K562 (cell line): ENCODE results near the gene ENTR1. TPM values are rescaled to one million over a fixed set of nuclear protein-coding genes. Genes with fewer than 3 reads are reported as not detected.

ENCODE experiments used
- CHD1 ChIP-seq: fragments of 200-600 bp; sonication (generic); IDR thresholded peaks from one replicate; pipeline ENCODE4 v1.6.1; 2012; ENCODE audit warnings: mild to moderate bottlenecking, moderate library complexity, low read length, inconsistent platforms
- CHD2 ChIP-seq: IDR thresholded peaks from 2 replicates; pipeline ENCODE4 v1.6.1; 2011; ENCODE audit warnings: low read depth, low read length
- CTCFL ChIP-seq: IDR thresholded peaks from 2 replicates; pipeline ENCODE4 v1.6.1; 2011; ENCODE audit warnings: borderline replicate concordance, low read depth, mild to moderate bottlenecking, moderate library complexity, low read length; ENCODE audit not compliant: insufficient read depth, poor library complexity, severe bottlenecking
- E2F5 ChIP-seq: sonication (generic); formaldehyde crosslinking; IDR thresholded peaks from 2 replicates; pipeline ENCODE4 v1.8.0; 2022; ENCODE audit warnings: mild to moderate bottlenecking, missing genetic modification reagents
- FOSL1 ChIP-seq: fragments of 200-800 bp; sonication (Bioruptor generic); conservative IDR thresholded peaks from 2 replicates; pipeline ENCODE4 v1.6.1; 2016; ENCODE audit warnings: missing genetic modification characterization, missing compliant biosample characterization
- GTF2E2 ChIP-seq: fragments of 200-800 bp; sonication (Bioruptor generic); IDR thresholded peaks from 2 replicates; pipeline ENCODE4 v1.6.1; 2016; ENCODE audit warnings: missing genetic modification characterization, missing compliant biosample characterization
- HNRNPK ChIP-seq: fragments of 200-400 bp; formaldehyde crosslinking; IDR thresholded peaks from one replicate; pipeline ENCODE4 v1.6.1; 2018; ENCODE audit warnings: mild to moderate bottlenecking, low read depth, low read length; ENCODE audit not compliant: poor library complexity, severe bottlenecking
- KDM2B ChIP-seq: fragments of 250-450 bp; sonication (Bioruptor Pico); IDR thresholded peaks from 2 replicates; pipeline ENCODE4 v1.8.0; 2021; ENCODE audit warnings: mild to moderate bottlenecking, moderate library complexity
- NCOA1 ChIP-seq: fragments of 450-650 bp; IDR thresholded peaks from 2 replicates; pipeline ENCODE4 v1.6.1; 2016; ENCODE audit warnings: low read depth
- NR1H2 ChIP-seq: sonication (generic); formaldehyde crosslinking; IDR thresholded peaks from 2 replicates; pipeline ENCODE4 v1.4.0; 2020; ENCODE audit warnings: mild to moderate bottlenecking, missing genetic modification reagents
- NR3C1 ChIP-seq: sonication (generic); formaldehyde crosslinking; IDR thresholded peaks from 2 replicates; pipeline ENCODE4 v1.8.1; 2022; ENCODE audit warnings: missing genetic modification reagents
- PHTF2 ChIP-seq: fragments of 250-450 bp; sonication (Bioruptor Pico); IDR thresholded peaks from 2 replicates; pipeline ENCODE4 v1.5.0; 2021; ENCODE audit warnings: mild to moderate bottlenecking
- SAP30 ChIP-seq: fragments of 200-600 bp; sonication (generic); IDR thresholded peaks from 2 replicates; pipeline ENCODE4 v1.6.1; 2012; ENCODE audit warnings: borderline replicate concordance, low read depth, mild to moderate bottlenecking, moderate library complexity, low read length, control low read depth, inconsistent platforms; ENCODE audit not compliant: insufficient read depth, poor library complexity, severe bottlenecking
- SIN3B ChIP-seq: fragments of 450-650 bp; IDR thresholded peaks from 2 replicates; pipeline ENCODE4 v1.6.1; 2017; ENCODE audit warnings: low read depth, mild to moderate bottlenecking, moderate library complexity
- SNIP1 ChIP-seq: fragments of 450-650 bp; IDR thresholded peaks from 2 replicates; pipeline ENCODE4 v1.7.1; 2017; ENCODE audit warnings: low read depth, mild to moderate bottlenecking
- SNRNP70 ChIP-seq: fragments of 200-400 bp; formaldehyde crosslinking; optimal IDR thresholded peaks from 2 replicates; pipeline ENCODE3; 2017; ENCODE audit warnings: low read depth, low read length
- SPI1 ChIP-seq: IDR thresholded peaks from 2 replicates; pipeline ENCODE4 v1.6.1; 2011; ENCODE audit warnings: low read depth, low read length, control low read depth, borderline replicate concordance
- ZFX ChIP-seq: sonication (generic); formaldehyde crosslinking; IDR thresholded peaks from 2 replicates; pipeline ENCODE4 v1.8.0; 2022; ENCODE audit warnings: mild to moderate bottlenecking, missing genetic modification reagents, moderate library complexity
- ZNF592 ChIP-seq: fragments of 450-650 bp; IDR thresholded peaks from 2 replicates; pipeline ENCODE4 v1.6.1; 2017; ENCODE audit warnings: antibody characterized with exemption, mild to moderate bottlenecking
- polyA plus RNA-seq, 8 experiments: library from polyadenylated mRNA; depleted of rRNA in 4 of 8; stranded (reverse) in 5 of 8; unstranded in 3 of 8; fragments of >200 nt; fragmentation: Nextera tagmentation in 2 of 8; fragmentation: Illumina TruSeq in 1 of 8; extraction: Ambion mirVana in 2 of 8; extraction: Trizol in 1 of 8; gene quantifications; 2 replicates each; pipeline versions ENCODE4 v1.2.1 to v1.2.3, GENCODE V29; 2011 to 2014; ENCODE audit warnings: inconsistent platforms in 1 of 8, missing spikeins in 1 of 8
- total RNA-seq, 7 experiments: library from RNA; depleted of rRNA in 6 of 7; stranded (reverse); fragments of >200 nt in 6 of 7; fragmentation: Illumina TruSeq in 2 of 7; extraction: Trizol in 2 of 7; gene quantifications; 2 replicates each; pipeline versions ENCODE4 v1.2.1 to v1.2.3, GENCODE V29; 2011 to 2021; ENCODE audit warnings: low replicate concordance in 1 of 7

The ENTR1 gene
- total and polyA plus RNA-seq, 9 of the 15 experiments (the other 6 are each of a cell fraction or from before 2014, with no cell fraction given) = 6.7 to 106 (median 72.6) TPM

- peak; percentile 94 for TF ChIP-seq ZNF592
- peak; percentile 93 for TF ChIP-seq SAP30
- TF ChIP-seq HNRNPK = no peak
- 0 out of 2 replicates have a peak, but pooled peaks have one; percentile 33 for TF ChIP-seq SPI1
- peak; percentile 53; the same call in 1 of the 2 replicates for TF ChIP-seq GTF2E2
- peak; percentile 77; the same call in 1 of the 2 replicates for TF ChIP-seq E2F5 (CRISPR knock-in tag)
- TF ChIP-seq PHTF2 (CRISPR knock-in tag) = no peak
- TF ChIP-seq ZFX (CRISPR knock-in tag) = peak; percentile 87
- peak; percentile 58; the same call in 1 of the 2 replicates for TF ChIP-seq FOSL1 (tag)
- TF ChIP-seq NR1H2 (CRISPR knock-in tag) = 0 out of 2 replicates have a peak, but pooled peaks have one; percentile 87
- TF ChIP-seq CTCFL = peak; percentile 100
- peak; percentile 72; the same call in 1 of the 2 replicates for TF ChIP-seq KDM2B (CRISPR knock-in tag)
- TF ChIP-seq CHD2 = no peak
- no peak for TF ChIP-seq SNRNP70
- TF ChIP-seq SIN3B = peak; percentile 63
- TF ChIP-seq CHD1 = peak; percentile 85
- TF ChIP-seq NCOA1 = no peak
- TF ChIP-seq SNIP1 = no peak
- peak; percentile 82 for TF ChIP-seq NR3C1 (CRISPR knock-in tag)
Observed at GRCh38 chr9:136363106-136363948, 47.1 kb downstream of the ENTR1 start, which contains the start of gene DNLZ (continued).
